ENCODE measurements around the gene C1QTNF1. TPM values are rescaled to one million over a fixed set of nuclear protein-coding genes. Genes with fewer than 3 reads are reported as not detected.

The C1QTNF1 gene
- total and polyA plus RNA-seq, 9 of the 15 experiments (the other 6 are each of a cell fraction or from before 2014, with no cell fraction given), result 0.09 TPM; not detected in 8

- intact Hi-C loops (cut with micrococcal nuclease) (loop anchor here (5.0 kb wide), 1 partner anchor 35 kb away; no protein-coding TSS in a partner anchor), in situ Hi-C loops (cut with MboI) (no loop called here)
- CTCF ChIA-PET (ENCODE audit: low intra/inter-chr PET ratio), result interaction anchor here (0.9 to 1.6 kb wide), 2 partner anchors 27 to 341 kb away, joined by 3 to 8 read pairs; no protein-coding TSS in a partner anchor
- Histone ChIP-seq H2AFZ (ENCODE audit: low read depth, low read length) (no peak overlapping the region), H3K27ac (ENCODE audit: extremely low read depth, low read depth, low read length) (no peak overlapping the region), H3K4me3 (no peak overlapping the region), H3K9me1 (ENCODE audit: control insufficient read depth, insufficient read depth, low read length) (no peaks in the 10 kb centered on the region), H3K4me1 (replicated peaks in 1 of 2; ENCODE audit: control insufficient read depth in 2 of 2, insufficient read depth in 2 of 2, low read length in 2 of 2) (peaks cover 0 to 17% of the 10 kb centered on the region in 2 experiments; a peak in 2 of 5 replicates), H3K36me3 (ENCODE audit: control insufficient read depth, insufficient read depth, low read length) (no peaks in the 10 kb centered on the region), H3K79me2 (ENCODE audit: control insufficient read depth, insufficient read depth, low read length) (no peaks in the 10 kb centered on the region), H3K4me2 (ENCODE audit: insufficient read depth, low read length) (no peak overlapping the region), H4K20me1 (replicated peaks; ENCODE audit: control insufficient read depth, insufficient read depth, low read length) (peaks cover 15% of the 10 kb centered on the region; the same call in 1 of the 2 replicates), H3K9ac (ENCODE audit: insufficient read depth in 1 of 2, low read depth in 2 of 2, low read length in 2 of 2) (no peak overlapping the region), H3K27me3 (ENCODE audit: control insufficient read depth in 2 of 2, insufficient read depth in 2 of 2, low read length in 2 of 2) (peaks cover 34 to 84% of the 10 kb centered on the region in 2 experiments; a peak in 4 of 5 replicates), H3K9me3 (replicated peaks; ENCODE audit: control insufficient read depth, insufficient read depth, low read depth, low read length) (no peaks in the 10 kb centered on the region; the same call in 1 of the 2 replicates)
- no peak for FAIRE-seq
- BruUV-seq (replicated peaks), result no TSS peak
- WGBS (ENCODE audit: insufficient coverage, low coverage, missing lambda C conversion rate), result 5% methylated on average over 13 of the region's 15 CpGs
- POLR2A ChIA-PET, result no interaction called here
- TF ChIP-seq CBFA2T3 (IDR thresholded peaks at IDR 0.05) (peak; percentile 20), EP300 (IDR thresholded peaks at IDR 0.05; ENCODE audit: low read length) (no peak), CBFA2T2 (conservative IDR thresholded peaks at IDR 0.05) (peak; percentile 14; the same call in 1 of the 2 replicates), TARDBP (IDR thresholded peaks at IDR 0.05) (no peak), ZFP36 (IDR thresholded peaks at IDR 0.05; ENCODE audit: low read depth, low read length, partially characterized antibody) (no peak)
- TF ChIP-seq, protein P1, sequence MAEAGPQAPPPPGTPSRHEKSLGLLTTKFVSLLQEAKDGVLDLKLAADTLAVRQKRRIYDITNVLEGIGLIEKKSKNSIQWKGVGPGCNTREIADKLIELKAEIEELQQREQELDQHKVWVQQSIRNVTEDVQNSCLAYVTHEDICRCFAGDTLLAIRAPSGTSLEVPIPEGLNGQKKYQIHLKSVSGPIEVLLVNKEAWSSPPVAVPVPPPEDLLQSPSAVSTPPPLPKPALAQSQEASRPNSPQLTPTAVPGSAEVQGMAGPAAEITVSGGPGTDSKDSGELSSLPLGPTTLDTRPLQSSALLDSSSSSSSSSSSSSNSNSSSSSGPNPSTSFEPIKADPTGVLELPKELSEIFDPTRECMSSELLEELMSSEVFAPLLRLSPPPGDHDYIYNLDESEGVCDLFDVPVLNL (CRISPR knock-in tag; IDR thresholded peaks at IDR 0.05; ENCODE audit: low read depth), result no peak
- no peak for DNase-seq (ENCODE audit: extremely low read depth in 1 of 4, low spot score in 3 of 4)
- no peak for ATAC-seq
Measured at GRCh38 chr17:79046916-79047280, 22.9 kb downstream of the C1QTNF1 start.

All from K562 (cell line).